Measurements from ENCODE around the gene DLGAP5.
A peak's percentile ranks its signal among the peaks of the same experiment; 100 is the strongest.

Gene DLGAP5

DNA sequence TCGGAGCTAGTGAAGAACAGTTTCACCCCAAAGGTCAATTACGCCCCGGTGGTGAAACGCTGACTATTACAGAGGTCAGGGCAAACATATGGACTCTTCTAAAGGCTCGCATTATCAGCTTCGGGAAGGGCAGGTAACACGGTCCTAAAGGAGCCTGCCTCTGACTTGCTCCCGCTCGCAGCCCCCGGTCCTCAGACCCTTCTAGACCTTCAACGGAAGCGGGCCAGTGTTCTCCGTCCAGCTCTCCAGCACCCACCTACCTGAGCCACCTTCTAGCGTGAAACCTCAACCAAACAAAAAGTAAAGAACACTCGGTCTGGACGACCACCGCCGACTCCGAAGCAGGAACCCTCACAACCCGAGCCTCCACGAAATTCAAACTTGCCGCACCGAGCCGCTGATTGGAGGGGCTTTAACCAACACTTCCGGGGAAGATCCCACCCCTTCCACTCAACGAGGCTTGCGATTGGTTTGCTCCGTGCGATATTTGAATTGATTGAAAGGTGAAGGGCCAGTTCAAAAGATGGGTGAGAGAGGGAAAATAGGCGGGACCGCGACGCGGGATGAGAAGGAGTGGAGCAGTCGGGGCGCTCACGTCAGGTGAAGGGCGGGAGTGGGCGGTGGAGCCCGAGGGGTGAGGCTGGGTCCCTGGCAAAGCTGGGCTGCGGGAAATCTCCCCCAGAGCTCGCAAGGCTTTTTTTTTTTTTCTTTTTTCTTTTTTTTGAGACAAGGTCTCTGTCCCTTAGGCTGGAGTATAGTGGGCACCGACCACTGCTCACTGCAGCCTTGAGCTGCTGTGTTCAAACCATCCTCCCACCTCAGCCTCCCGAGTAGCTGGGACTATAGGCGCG, at the start of gene DLGAP5:
Gene DLGAP5 (minus strand): TSS at position 383 of the 851 bp plus-strand sequence. CDS start 2,406 bp downstream, outside the sequence.
- TF ChIP-seq, protein P1, sequence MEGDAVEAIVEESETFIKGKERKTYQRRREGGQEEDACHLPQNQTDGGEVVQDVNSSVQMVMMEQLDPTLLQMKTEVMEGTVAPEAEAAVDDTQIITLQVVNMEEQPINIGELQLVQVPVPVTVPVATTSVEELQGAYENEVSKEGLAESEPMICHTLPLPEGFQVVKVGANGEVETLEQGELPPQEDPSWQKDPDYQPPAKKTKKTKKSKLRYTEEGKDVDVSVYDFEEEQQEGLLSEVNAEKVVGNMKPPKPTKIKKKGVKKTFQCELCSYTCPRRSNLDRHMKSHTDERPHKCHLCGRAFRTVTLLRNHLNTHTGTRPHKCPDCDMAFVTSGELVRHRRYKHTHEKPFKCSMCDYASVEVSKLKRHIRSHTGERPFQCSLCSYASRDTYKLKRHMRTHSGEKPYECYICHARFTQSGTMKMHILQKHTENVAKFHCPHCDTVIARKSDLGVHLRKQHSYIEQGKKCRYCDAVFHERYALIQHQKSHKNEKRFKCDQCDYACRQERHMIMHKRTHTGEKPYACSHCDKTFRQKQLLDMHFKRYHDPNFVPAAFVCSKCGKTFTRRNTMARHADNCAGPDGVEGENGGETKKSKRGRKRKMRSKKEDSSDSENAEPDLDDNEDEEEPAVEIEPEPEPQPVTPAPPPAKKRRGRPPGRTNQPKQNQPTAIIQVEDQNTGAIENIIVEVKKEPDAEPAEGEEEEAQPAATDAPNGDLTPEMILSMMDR (IDR thresholded peaks at IDR 0.05; ENCODE audit: insufficient read depth, missing control alignments): no peak
- DNase-seq (ENCODE audit: insufficient read length, low spot score) (peak; percentile 69), FAIRE-seq (peak; percentile 70)

DNA sequence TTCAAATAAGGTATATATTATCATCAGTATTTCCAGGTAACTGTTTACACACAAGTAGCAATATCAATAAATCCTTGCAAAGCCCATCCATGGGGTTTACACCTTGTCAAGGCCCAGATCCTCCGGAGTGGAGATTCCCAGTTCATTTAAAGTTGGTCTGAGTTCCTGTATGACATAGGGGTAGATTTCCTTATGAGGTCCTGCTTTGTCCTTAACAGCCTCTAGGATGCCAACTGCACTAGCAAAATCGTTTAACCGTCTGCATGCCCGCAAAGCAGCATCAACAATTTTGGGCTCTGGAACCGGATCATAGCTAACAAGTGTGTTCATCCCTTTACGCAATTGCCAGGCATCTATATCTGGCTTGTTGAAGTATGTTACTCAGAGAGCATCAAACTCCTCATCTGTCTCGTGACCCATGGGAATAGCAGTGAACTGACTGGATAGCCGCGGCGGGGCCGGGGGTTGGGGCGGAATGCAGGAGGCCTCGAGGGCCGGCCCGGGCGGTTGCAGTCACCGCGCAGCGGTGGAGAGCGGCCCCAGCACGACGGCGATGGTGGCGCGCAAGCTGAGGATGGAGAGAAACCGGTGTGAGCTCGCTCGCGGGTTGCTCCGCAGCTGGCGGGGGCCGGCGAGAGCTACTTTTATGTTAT, 49.3 kb upstream of the DLGAP5 start:
- TF ChIP-seq, protein P1 (IDR thresholded peaks at IDR 0.05; ENCODE audit: insufficient read depth, missing control alignments): no peak
- DNase-seq (ENCODE audit: insufficient read length, low spot score) (no peak), FAIRE-seq (no peak)

- FAIRE-seq: no peak
These were observed 47.9 kb upstream of the DLGAP5 start for GRCh38 chr14:55239320-55239719.

DNA sequence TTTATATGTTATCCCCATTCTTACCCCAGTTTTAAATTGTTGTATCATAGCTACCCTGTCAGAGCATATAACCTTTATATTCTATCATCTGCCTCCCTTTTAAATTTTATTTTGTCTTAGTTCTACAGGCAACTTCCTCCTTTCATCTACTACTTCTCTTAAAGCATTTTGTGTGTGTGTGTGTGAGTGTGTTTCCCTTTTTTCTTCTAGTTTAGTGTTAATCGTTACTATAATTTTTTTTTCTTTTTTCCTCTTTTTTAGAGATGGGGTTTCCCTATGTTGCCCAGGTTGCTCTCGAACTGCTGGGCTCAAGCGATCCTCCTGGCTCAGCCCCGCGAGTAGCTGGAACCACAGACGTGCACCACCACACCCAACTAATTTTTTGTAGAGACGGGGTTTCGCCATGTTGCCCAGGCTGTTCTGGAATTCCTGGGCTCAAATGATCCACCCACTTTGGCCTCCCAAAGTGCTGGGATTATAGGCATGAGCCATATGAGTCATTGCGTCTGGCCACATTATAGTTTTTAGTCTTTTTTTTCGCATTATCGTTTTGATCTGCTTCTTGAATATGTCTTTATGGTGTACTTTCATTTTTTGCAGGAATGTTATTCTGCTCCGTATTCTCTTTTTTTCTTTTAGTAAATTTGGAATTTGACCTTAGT, 46.8 kb upstream of the DLGAP5 start:
- TF ChIP-seq, protein P1 (IDR thresholded peaks at IDR 0.05; ENCODE audit: insufficient read depth, missing control alignments): no peak
- FAIRE-seq (no peak), DNase-seq (ENCODE audit: insufficient read length, low spot score) (no peak)

More at GRCh38 chr14:55239320-55239719, 47.9 kb upstream of the DLGAP5 start:
- TF ChIP-seq, protein P1 (IDR thresholded peaks at IDR 0.05; ENCODE audit: insufficient read depth, missing control alignments): no peak
- DNase-seq (ENCODE audit: insufficient read length, low spot score): no peak

- FAIRE-seq (no peak), DNase-seq (ENCODE audit: insufficient read length, low spot score) (no peak)
- TF ChIP-seq, protein P1 (IDR thresholded peaks at IDR 0.05; ENCODE audit: insufficient read depth, missing control alignments): no peak
These were observed 42.2 kb upstream of the DLGAP5 start for GRCh38 chr14:55233591-55233990.

- TF ChIP-seq, protein P1 (IDR thresholded peaks at IDR 0.05; ENCODE audit: insufficient read depth, missing control alignments): no peak
- FAIRE-seq (no peak), DNase-seq (ENCODE audit: insufficient read length, low spot score) (no peak)
These were observed 36.9 kb upstream of the DLGAP5 start for GRCh38 chr14:55228261-55228660.
